Inferior parietal cortex (tissue), 1 donor: Measurements from ENCODE around the gene METTL8.
"Not testable (repeated sequence)": the region's sequence is repeated elsewhere in the genome, so short reads cannot be mapped to it uniquely, and the experiment has no call there.

ENCODE experiments used
- DNase-seq: peaks from one replicate; pipeline ENCODE4 v3.0.0-alpha.2; 2016; ENCODE audit errors: extremely low spot score

METTL8 gene

GRCh38 chr2:171402906-171403580, 30.7 kb downstream of the METTL8 start:
- no peak for DNase-seq

DNA sequence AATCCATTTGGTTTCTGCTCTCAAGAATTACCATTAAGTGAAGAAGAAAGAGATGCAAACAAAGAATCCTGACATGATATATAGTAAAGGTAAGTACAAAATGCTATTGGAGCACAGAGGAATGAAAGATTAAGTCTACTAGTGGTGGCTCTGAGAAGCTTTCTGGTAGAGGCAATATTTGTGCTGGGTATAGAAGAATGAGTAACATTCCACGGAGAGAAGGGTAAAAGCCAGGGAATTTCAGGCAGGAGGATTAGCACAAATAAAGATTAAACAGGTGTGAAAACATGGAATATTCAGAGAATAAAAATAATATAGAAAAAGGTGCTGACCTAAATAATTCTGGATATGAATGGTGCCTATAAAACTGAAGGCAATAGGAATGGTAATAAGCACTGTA, 31.8 kb downstream of the METTL8 start:
- DNase-seq: no peak

- no peak for DNase-seq
Measured at GRCh38 chr2:171400395-171400794, 33.4 kb downstream of the METTL8 start.

DNA sequence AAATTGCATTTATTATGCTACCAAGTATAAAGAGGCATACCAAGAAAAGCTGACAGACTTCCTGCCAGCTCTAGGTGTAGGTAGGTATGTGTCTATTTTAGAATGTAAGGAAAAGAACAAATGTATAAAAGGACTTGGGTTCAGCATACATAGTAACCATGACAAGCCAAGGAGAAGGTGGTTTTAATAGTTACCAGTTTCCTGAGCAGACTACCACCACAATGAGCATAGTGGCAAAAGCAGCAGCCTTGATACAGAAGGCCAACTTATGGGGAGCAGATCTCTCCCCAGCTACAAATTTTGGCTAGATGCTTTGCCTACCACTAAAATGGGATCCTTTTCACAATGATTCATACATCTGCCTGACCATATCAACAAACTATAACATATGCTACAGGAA, 34.5 kb downstream of the METTL8 start:
- no peak for DNase-seq

DNA sequence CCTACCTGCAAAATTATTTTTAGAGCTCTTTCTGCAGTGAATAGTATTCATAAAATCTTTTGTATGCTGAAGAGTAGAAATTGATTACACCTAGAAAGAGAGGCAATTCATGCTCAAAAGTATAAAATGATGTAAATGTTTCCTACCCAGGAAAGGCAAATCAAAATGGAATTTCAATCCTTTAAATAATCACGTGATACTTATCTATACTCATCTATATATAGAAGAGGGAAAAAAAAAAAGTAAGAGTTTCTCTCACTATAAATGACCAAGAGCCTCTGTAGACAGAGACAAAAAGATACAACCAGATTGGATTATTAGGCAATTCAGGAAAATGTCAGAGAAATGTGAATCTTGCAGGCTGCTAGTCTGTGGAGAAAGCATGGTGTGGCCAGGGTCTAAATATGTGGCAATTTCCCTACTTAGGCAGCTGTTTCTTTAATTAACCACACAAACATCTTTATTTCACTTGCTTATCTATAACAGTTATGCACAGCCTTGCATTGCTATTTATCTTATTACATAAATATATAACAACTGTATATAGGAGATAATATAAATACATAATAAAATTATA, 39.5 kb downstream of the METTL8 start:
- no peak for DNase-seq

DNA sequence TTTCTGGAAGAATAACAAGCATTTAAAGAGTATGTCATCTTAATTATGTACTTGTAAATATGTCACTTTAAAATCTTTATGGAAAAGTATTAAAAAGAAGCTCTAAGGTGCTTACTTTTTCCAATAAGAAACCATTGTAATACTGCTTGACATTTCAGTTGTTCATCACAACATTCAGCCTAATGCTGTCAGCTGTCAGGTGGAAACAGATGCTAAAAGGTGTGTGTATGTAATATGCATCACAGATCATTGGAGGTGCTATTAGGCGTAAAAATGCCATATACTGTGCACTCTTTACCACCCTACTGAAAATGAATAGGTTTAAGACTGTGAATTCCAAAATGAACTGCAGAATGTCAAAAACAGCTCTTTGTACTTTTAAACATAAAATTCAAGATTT, 40.3 kb downstream of the METTL8 start:
- no peak for DNase-seq

DNA sequence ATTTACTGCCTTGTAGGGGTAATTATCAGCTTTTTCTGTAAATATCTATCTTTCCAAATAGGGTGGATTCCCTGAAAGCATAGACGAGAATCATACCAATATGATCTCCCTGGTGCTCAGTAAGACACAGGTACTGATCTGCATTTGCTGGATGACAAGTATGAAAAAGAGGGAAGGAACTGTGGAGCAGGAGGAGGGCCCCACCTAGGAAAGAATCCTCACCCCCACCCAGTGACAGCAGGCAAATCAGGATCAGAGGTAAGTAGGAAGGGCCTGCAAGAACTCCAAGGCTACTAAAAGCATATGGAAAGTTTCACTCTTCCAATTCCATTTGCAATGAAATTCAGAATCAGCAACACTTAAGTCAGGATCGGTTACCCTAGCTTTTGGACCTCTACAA, 42.3 kb downstream of the METTL8 start:
- no peak for DNase-seq

DNA sequence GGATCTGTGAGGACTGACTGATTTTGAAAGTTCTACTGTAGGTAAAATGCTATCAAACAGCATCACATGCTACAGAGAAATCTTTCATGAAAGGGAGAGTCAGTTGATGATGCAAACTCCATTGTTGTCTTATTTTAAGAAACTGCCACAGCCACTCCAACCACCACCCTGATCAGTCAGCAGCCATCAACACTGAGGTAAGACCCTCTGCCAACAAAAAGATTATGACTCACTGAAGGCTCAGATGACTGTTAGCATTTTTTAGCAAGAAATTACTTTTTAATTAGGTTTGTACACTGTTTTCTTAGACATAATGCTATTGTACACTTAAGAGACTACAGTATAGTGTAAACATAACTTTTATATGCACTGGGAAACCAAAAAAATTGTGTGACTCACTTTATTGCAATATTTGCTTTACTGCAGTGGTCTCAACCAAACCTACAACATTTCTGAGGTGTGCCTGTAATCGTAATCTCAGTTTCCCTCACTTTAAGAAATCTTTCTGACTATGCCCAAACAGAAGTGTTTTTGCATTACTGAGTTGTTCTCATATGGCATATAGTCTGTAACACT, 42.8 kb downstream of the METTL8 start:
- no peak for DNase-seq

DNA sequence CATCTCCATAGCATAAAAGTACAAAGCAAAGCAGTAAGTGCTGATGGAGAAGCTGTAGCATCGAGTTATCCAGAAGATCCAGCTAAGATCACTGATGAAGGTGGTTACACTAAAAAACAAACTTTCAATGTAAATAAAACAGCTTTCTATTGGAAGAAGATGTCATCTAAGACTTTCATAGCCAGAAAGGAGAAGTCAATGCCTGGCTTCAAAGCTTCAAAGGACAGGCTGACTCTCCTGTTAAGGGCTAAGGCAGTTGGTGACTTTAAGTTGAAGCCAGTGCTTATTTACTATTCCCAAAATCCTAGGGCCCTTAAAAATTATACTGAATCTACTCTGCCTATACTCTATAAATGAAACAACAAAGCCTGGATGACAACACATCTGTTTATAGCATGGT, 44.0 kb downstream of the METTL8 start:
- no peak for DNase-seq

- DNase-seq: no peak
Measured at GRCh38 chr2:171389325-171389724, 44.5 kb downstream of the METTL8 start.

DNA sequence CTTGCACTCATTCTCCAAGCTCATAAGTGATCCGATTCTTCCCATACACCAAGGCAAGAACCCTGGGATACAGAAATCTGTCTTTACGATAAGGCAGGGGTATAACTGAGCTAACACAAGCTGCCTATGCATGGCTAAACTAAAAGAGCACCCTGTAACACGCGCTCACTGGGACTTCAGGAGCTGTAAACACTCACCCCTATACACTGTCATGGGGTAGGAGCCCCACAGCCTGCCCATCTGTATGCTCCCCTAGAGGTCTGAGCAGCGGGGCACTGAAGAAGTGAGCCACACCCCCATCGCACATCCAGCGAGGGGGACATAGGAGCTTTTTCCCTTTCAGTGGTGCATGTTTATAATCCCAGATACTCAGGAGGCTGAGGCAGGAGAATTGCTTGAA, 46.7 kb downstream of the METTL8 start:
- no peak for DNase-seq

GRCh38 chr2:171386627-171387026, 47.2 kb downstream of the METTL8 start:
- DNase-seq: no peak

- DNase-seq: no peak
Measured at GRCh38 chr2:171383134-171383533, 50.7 kb downstream of the METTL8 start.

DNA sequence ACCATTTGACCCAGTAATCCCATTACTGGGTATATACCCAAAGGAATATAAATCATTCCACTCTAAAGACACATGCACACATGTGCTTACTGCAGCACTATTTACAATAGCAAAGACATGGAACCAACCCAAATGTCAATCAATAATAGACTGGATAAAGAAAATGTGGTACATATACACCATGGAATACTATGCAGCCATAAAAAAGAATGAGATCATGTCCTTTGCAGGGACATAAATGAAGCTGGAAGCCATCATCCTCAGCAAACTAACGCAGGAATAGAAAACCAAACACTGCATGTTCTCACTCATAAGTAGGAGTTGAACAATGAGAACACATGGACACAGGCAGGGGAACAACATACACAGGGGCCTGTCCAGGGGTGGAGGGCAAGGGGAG, 51.6 kb downstream of the METTL8 start:
- DNase-seq: not testable (repeated sequence)

DNA sequence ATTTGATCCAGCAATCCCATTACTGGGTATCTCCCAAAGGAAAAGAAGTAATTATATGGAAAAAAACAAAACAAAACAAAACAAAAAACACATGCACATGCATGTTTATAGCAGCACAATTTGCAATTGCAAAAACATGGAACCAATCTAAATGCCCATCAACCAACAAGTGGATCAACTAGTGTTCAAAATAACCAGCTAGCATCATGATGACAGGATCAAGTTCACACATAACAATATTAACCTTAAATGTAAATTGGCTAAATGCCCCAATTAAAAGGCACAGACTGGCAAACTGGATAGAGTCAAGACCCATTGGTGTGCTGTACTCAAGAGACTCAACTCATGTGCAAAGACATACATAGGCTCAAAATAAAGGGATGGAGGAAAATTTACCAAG, 55.9 kb downstream of the METTL8 start:
- not testable (repeated sequence) for DNase-seq

GRCh38 chr2:171367692-171368091, 66.1 kb downstream of the METTL8 start:
- no peak for DNase-seq

GRCh38 chr2:171365778-171366177, 68.0 kb downstream of the METTL8 start:
- no peak for DNase-seq

- no peak for DNase-seq
Measured at GRCh38 chr2:171365232-171365631, 68.6 kb downstream of the METTL8 start.

- DNase-seq: no peak
Measured at GRCh38 chr2:171362396-171362795, 71.4 kb downstream of the METTL8 start.

DNA sequence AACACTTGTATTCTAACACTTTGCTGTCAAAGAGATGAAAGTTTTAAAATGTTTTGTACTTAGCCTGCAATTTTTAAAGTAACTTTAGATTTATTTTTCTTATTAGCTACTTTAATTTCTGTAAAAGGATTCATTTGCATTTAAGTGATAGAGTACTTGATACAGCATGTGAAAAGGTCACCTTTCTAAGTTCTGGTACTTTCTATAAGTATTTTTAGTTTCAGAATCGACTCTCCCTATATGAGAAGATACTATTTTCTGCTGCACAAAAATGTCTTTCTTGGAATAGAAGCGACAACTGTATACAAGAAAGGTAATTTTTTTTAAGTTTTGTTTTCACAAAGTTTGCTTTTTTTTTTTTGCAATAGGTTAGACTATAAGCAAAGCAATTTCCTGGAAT, 72.9 kb downstream of the METTL8 start:
- DNase-seq: no peak

DNA sequence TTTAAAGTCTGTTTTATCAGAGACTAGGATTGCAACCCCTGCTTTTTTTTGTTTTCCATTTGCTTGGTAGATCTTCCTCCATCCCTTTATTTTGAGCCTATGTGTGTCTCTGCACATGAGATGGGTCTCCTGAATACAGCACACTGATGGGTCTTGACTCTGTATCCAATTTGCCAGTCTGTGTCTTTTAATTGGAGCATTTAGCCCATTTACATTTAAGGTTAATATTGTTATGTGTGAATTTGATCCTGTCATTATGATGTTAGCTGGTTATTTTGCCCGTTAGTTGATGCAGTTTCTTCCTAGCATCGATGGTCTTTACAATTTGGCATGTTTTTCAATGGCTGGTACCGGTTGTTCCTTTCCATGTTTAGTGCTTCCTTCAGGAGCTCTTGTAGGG, 80.0 kb downstream of the METTL8 start:
- not testable (repeated sequence) for DNase-seq

- DNase-seq: no peak
Measured at GRCh38 chr2:171348056-171348455, 85.7 kb downstream of the METTL8 start.

DNA sequence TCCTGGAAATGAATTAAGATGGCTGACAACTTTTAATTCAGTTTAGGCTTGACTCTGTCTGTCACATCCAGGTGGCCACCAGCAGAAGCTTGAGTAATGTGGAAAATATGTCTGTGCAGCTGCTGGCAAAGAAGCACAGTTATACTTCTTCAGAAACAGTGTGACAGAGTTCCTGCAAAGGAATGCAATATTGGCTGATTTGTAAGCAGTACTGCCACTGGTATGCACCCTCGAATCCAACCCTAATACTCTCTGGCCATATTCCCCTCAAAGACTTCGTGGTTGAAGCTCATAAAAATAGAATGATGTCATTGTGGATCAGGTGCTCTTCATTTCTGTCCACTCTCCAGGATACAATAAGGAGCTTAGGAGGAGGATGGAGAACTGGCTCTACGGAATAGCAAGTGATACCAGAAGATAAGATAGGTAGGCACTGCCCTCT, 86.2 kb downstream of the METTL8 start:
- no peak for DNase-seq
